ENCODE data around the gene RPL11.

GRCh38 chr1:23726686-23727085, 35.1 kb downstream of the RPL11 start:
- TF ChIP-seq SIN3A (conservative IDR thresholded peaks at IDR 0.05 in 1 of 2, IDR thresholded peaks at IDR 0.05 in 1 of 2; ENCODE audit: low read depth in 1 of 2, low read length in 2 of 2) (no peak), TCF12 (IDR thresholded peaks at IDR 0.05; ENCODE audit: low read depth, low read length) (no peak), CTCF (IDR thresholded peaks at IDR 0.05; ENCODE audit: control extremely low read depth in 1 of 3, insufficient read depth in 1 of 3, low read depth in 1 of 3, low read length in 3 of 3) (no peak), POLR2A (IDR thresholded peaks at IDR 0.05; ENCODE audit: control extremely low read depth in 1 of 2, low read depth in 2 of 2, low read length in 2 of 2) (no peak), EP300 (IDR thresholded peaks at IDR 0.05; ENCODE audit: borderline replicate concordance in 1 of 2, low read depth in 2 of 2, low read length in 2 of 2) (no peak), CHD2 (IDR thresholded peaks at IDR 0.05; ENCODE audit: low read length) (no peak)

Data from H1 (cell line).